ENCODE data around the gene RNF223. TPM values are rescaled to one million over a fixed set of nuclear protein-coding genes. Genes with fewer than 3 reads are reported as not detected.

Gene RNF223
- total RNA-seq, 1 donor from 2014 or later, result 0.65 TPM

- no peaks in the 10 kb centered on the region for H3K9me3 ChIP-seq
- H3K4me1 ChIP-seq, result peaks cover 21% of the 10 kb centered on the region
- H3K27ac ChIP-seq, result no peak overlapping the region
- TF ChIP-seq CTCF (IDR thresholded peaks at IDR 0.05), result no peak
- peaks cover 70% of the 10 kb centered on the region for H3K27me3 ChIP-seq (ENCODE audit: low read depth)
- intact Hi-C loops (cut with DNase I), result no loop called here
- H3K4me3 ChIP-seq, result no peak overlapping the region
- H3K36me3 ChIP-seq, result no peaks in the 10 kb centered on the region
- DNase-seq, result no peak
- no peak for ATAC-seq
Observed at GRCh38 chr1:1065265-1065939, 8.7 kb downstream of the RNF223 start.

- DNase-seq (peak; percentile 76), ATAC-seq (peak; percentile 58 to 68)
- Histone ChIP-seq H3K36me3 (no peaks in the 10 kb centered on the region), H3K27ac (no peak overlapping the region), H3K4me1 (peaks cover 28% of the 10 kb centered on the region), H3K27me3 (ENCODE audit: low read depth) (peaks cover 70% of the 10 kb centered on the region), H3K4me3 (no peak overlapping the region), H3K9me3 (no peaks in the 10 kb centered on the region)
- intact Hi-C loops (cut with DNase I), result no loop called here
- TF ChIP-seq CTCF (IDR thresholded peaks at IDR 0.05), result peak; percentile 95
Observed at GRCh38 chr1:1063945-1064831, 9.9 kb downstream of the RNF223 start.

GRCh38 chr1:1063261-1063944, 10.7 kb downstream of the RNF223 start:
- peaks cover 29% of the 10 kb centered on the region for H3K4me1 ChIP-seq
- DNase-seq (no peak), ATAC-seq (no peak)
- intact Hi-C loops (cut with DNase I), result no loop called here
- H3K4me3 ChIP-seq, result no peak overlapping the region
- H3K27me3 ChIP-seq (ENCODE audit: low read depth), result peaks cover 73% of the 10 kb centered on the region
- no peaks in the 10 kb centered on the region for H3K36me3 ChIP-seq
- no peak for TF ChIP-seq CTCF (IDR thresholded peaks at IDR 0.05)
- H3K27ac ChIP-seq, result no peak overlapping the region
- H3K9me3 ChIP-seq, result no peaks in the 10 kb centered on the region

GRCh38 chr1:1062348-1063163, 11.6 kb downstream of the RNF223 start:
- Histone ChIP-seq H3K9me3 (no peaks in the 10 kb centered on the region), H3K27ac (no peak overlapping the region), H3K4me1 (peaks cover 26% of the 10 kb centered on the region), H3K4me3 (no peak overlapping the region), H3K36me3 (no peaks in the 10 kb centered on the region), H3K27me3 (ENCODE audit: low read depth) (peaks cover 64% of the 10 kb centered on the region)
- ATAC-seq (no peak), DNase-seq (no peak)
- intact Hi-C loops (cut with DNase I), result no loop called here
- TF ChIP-seq CTCF (IDR thresholded peaks at IDR 0.05), result no peak
